ENCODE results near the gene IFRD2. TPM values are rescaled to one million over a fixed set of nuclear protein-coding genes. Genes with fewer than 3 reads are reported as not detected.

Gene IFRD2
- total and polyA plus RNA-seq, 2 of the 13 experiments (the other 11 are each of a cell fraction or from before 2014, with no cell fraction given): 32.8 to 96.1 TPM

DNA sequence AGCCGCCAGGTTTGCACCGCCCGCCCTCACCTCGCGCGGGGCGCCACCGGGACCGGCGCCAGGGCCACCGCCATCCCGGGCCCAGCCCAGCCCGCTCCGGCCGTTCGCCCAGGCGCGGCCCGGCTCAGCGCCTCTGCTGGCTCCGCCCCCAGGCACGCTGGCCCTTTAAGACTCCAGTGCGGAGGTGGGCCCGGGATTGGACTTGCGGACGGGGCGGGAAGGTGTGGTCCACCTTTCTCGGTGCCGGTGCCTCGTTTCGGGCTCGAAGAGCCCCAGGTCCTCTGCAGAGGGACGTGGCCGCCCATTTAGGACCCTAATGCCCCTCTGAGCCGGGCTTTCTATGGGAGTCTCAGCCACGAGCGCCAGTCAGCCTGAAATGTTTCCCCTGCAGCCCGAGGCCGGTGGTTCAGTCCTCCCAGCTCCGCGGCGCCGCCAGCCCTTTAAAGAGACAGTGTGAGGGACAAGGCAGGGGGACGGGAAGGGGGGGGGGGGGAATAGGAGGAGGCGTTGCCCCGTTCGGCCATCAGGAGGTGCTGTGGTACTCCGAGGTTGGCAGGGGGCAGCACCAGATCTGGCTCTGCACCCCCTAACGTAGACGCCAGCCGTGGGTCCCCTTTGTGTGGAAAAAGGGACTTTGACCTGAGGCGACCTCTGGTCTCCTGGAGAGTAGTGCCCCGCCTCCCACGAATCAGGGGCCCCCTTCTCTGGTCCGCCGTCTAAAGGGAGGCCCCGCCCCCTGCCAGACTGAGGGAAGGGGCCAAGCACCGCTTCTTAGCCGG lies 29.3 kb upstream of the IFRD2 start (continued):
- no peak for TF ChIP-seq POGK (CRISPR knock-in tag; conservative IDR thresholded peaks at IDR 0.05)
- TF ChIP-seq ZNF207 (IDR thresholded peaks at IDR 0.05; ENCODE audit: borderline replicate concordance): no peak
- no peak; a peak in 1 of 4 replicates for TF ChIP-seq POLR2A (IDR thresholded peaks at IDR 0.05; ENCODE audit: insufficient read depth in 1 of 2, low read depth in 2 of 2, low read length in 2 of 2)
- peak; percentile 52 for TF ChIP-seq HOXA3 (CRISPR knock-in tag; IDR thresholded peaks at IDR 0.05)
- no peak for TF ChIP-seq GPN1 (CRISPR knock-in tag; IDR thresholded peaks at IDR 0.05; ENCODE audit: borderline replicate concordance)
- TF ChIP-seq ZNF75D (CRISPR knock-in tag; IDR thresholded peaks at IDR 0.05; ENCODE audit: borderline replicate concordance): no peak
- TF ChIP-seq, protein P1, sequence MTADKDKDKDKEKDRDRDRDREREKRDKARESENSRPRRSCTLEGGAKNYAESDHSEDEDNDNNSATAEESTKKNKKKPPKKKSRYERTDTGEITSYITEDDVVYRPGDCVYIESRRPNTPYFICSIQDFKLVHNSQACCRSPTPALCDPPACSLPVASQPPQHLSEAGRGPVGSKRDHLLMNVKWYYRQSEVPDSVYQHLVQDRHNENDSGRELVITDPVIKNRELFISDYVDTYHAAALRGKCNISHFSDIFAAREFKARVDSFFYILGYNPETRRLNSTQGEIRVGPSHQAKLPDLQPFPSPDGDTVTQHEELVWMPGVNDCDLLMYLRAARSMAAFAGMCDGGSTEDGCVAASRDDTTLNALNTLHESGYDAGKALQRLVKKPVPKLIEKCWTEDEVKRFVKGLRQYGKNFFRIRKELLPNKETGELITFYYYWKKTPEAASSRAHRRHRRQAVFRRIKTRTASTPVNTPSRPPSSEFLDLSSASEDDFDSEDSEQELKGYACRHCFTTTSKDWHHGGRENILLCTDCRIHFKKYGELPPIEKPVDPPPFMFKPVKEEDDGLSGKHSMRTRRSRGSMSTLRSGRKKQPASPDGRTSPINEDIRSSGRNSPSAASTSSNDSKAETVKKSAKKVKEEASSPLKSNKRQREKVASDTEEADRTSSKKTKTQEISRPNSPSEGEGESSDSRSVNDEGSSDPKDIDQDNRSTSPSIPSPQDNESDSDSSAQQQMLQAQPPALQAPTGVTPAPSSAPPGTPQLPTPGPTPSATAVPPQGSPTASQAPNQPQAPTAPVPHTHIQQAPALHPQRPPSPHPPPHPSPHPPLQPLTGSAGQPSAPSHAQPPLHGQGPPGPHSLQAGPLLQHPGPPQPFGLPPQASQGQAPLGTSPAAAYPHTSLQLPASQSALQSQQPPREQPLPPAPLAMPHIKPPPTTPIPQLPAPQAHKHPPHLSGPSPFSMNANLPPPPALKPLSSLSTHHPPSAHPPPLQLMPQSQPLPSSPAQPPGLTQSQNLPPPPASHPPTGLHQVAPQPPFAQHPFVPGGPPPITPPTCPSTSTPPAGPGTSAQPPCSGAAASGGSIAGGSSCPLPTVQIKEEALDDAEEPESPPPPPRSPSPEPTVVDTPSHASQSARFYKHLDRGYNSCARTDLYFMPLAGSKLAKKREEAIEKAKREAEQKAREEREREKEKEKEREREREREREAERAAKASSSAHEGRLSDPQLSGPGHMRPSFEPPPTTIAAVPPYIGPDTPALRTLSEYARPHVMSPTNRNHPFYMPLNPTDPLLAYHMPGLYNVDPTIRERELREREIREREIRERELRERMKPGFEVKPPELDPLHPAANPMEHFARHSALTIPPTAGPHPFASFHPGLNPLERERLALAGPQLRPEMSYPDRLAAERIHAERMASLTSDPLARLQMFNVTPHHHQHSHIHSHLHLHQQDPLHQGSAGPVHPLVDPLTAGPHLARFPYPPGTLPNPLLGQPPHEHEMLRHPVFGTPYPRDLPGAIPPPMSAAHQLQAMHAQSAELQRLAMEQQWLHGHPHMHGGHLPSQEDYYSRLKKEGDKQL (CRISPR knock-in tag; IDR thresholded peaks at IDR 0.05; ENCODE audit: low read depth): no peak
- TF ChIP-seq POGZ (CRISPR knock-in tag; IDR thresholded peaks at IDR 0.05): no peak; the same call in 1 of the 2 replicates
- 0 out of 2 replicates have a peak, but pooled peaks have one; percentile 43 for TF ChIP-seq ZSCAN31 (CRISPR knock-in tag; IDR thresholded peaks at IDR 0.05; ENCODE audit: low read depth)
- TF ChIP-seq PRPF4 (IDR thresholded peaks at IDR 0.05; ENCODE audit: low read depth, low read length, poor library complexity, severe bottlenecking): no peak
- no peak for TF ChIP-seq ZNF547 (CRISPR knock-in tag; IDR thresholded peaks at IDR 0.05)
- TF ChIP-seq, protein P2, sequence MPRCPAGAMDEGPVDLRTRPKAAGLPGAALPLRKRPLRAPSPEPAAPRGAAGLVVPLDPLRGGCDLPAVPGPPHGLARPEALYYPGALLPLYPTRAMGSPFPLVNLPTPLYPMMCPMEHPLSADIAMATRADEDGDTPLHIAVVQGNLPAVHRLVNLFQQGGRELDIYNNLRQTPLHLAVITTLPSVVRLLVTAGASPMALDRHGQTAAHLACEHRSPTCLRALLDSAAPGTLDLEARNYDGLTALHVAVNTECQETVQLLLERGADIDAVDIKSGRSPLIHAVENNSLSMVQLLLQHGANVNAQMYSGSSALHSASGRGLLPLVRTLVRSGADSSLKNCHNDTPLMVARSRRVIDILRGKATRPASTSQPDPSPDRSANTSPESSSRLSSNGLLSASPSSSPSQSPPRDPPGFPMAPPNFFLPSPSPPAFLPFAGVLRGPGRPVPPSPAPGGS (CRISPR knock-in tag; IDR thresholded peaks at IDR 0.05): 0 out of 2 replicates have a peak, but pooled peaks have one; percentile 49
- no peak for TF ChIP-seq CHCHD3 (CRISPR knock-in tag; IDR thresholded peaks at IDR 0.05)
- 0 out of 2 replicates have a peak, but pooled peaks have one; percentile 15 for TF ChIP-seq ETV6 (CRISPR knock-in tag; conservative IDR thresholded peaks at IDR 0.05)
- TF ChIP-seq, protein P3, sequence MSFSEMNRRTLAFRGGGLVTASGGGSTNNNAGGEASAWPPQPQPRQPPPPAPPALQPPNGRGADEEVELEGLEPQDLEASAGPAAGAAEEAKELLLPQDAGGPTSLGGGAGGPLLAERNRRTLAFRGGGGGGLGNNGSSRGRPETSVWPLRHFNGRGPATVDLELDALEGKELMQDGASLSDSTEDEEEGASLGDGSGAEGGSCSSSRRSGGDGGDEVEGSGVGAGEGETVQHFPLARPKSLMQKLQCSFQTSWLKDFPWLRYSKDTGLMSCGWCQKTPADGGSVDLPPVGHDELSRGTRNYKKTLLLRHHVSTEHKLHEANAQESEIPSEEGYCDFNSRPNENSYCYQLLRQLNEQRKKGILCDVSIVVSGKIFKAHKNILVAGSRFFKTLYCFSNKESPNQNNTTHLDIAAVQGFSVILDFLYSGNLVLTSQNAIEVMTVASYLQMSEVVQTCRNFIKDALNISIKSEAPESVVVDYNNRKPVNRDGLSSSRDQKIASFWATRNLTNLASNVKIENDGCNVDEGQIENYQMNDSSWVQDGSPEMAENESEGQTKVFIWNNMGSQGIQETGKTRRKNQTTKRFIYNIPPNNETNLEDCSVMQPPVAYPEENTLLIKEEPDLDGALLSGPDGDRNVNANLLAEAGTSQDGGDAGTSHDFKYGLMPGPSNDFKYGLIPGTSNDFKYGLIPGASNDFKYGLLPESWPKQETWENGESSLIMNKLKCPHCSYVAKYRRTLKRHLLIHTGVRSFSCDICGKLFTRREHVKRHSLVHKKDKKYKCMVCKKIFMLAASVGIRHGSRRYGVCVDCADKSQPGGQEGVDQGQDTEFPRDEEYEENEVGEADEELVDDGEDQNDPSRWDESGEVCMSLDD (CRISPR knock-in tag; IDR thresholded peaks at IDR 0.05; ENCODE audit: borderline replicate concordance): peak; percentile 96
- no peak for TF ChIP-seq ZNF234 (CRISPR knock-in tag; conservative IDR thresholded peaks at IDR 0.05)
- peak; percentile 30; the same call in 1 of the 3 replicates for TF ChIP-seq MXI1 (IDR thresholded peaks at IDR 0.05; ENCODE audit: borderline replicate concordance, low read depth, low read length)
- no peak for TF ChIP-seq ZNF282 (IDR thresholded peaks at IDR 0.05; ENCODE audit: partially characterized antibody)

All from HepG2 (cell line).